Smooth muscle cell (in vitro differentiated cells): ENCODE measurements around the gene SNAP25. TPM values are rescaled to one million over a fixed set of nuclear protein-coding genes. Genes with fewer than 3 reads are reported as not detected.

Experiments
- DNase-seq: peaks from one replicate; lab custom pipeline; 2025; ENCODE audit not compliant: unreplicated experiment; lab: John Stamatoyannopoulos, UW
- H2AFZ ChIP-seq: fragments of 200-600 bp; sonication (generic); 2 replicates; pipeline ENCODE4 v1.6.0; 2016; ENCODE audit warnings: antibody characterized with exemption, low read depth, mild to moderate bottlenecking
- H3F3A ChIP-seq: fragments of 200-600 bp; sonication (generic); 2 replicates; pipeline ENCODE4 v1.6.0; 2017; ENCODE audit warnings: antibody characterized with exemption, low read depth
- H3K27ac ChIP-seq: fragments of 200-600 bp; sonication (generic); 2 replicates; pipeline ENCODE4 v1.5.1; 2016; ENCODE audit warnings: low read depth, mild to moderate bottlenecking
- H3K27me3 ChIP-seq: fragments of 200-600 bp; sonication (generic); 2 replicates; pipeline ENCODE4 v1.6.1; 2016; ENCODE audit warnings: low read depth, mild to moderate bottlenecking
- H3K36me3 ChIP-seq: fragments of 200-600 bp; sonication (generic); 2 replicates; pipeline ENCODE4 v1.5.1; 2016; ENCODE audit warnings: low read depth
- H3K4me1 ChIP-seq: fragments of 200-600 bp; sonication (generic); 2 replicates; pipeline ENCODE4 v1.5.1; 2016; ENCODE audit warnings: low read depth
- H3K4me2 ChIP-seq: fragments of 200-600 bp; sonication (generic); 2 replicates; pipeline ENCODE4 v1.6.0; 2016; ENCODE audit warnings: mild to moderate bottlenecking
- H3K4me3 ChIP-seq: fragments of 200-600 bp; sonication (generic); 2 replicates; pipeline ENCODE4 v1.5.1; 2016; ENCODE audit warnings: mild to moderate bottlenecking
- H3K79me2 ChIP-seq: fragments of 200-600 bp; sonication (generic); 2 replicates; pipeline ENCODE4 v1.6.0; 2016; ENCODE audit warnings: low read depth, mild to moderate bottlenecking
- H3K9ac ChIP-seq: fragments of 200-600 bp; sonication (generic); 2 replicates; pipeline ENCODE4 v1.6.0; 2016; ENCODE audit warnings: low read depth
- H3K9me3 ChIP-seq: fragments of 200-600 bp; sonication (generic); replicated peaks from 2 replicates; pipeline ENCODE4 v1.5.1; 2016; ENCODE audit warnings: low read depth
- H4K20me1 ChIP-seq: fragments of 200-600 bp; sonication (generic); 2 replicates; pipeline ENCODE4 v1.6.0; 2016; ENCODE audit warnings: low read depth
- WGBS: methylation state at CpG from one replicate; pipeline ENCODE4 v1.1.7; 2016; ENCODE audit warnings: low lambda C conversion rate; 5-methylcytosine and 5-hydroxymethylcytosine counted together
- polyA plus RNA-seq: library from polyadenylated mRNA; unstranded; fragments of >200 nt; fragmentation: Nextera tagmentation; extraction: Ambion mirVana; gene quantifications from 2 replicates; pipeline ENCODE4 v1.2.1, GENCODE V29; 2016
- total RNA-seq: library from RNA; depleted of rRNA; stranded (reverse); fragments of >200 nt; gene quantifications from 2 replicates; pipeline ENCODE4 v1.2.3, GENCODE V29; 2014
- TF ChIP-seq, protein P1 (sequence below): fragments of 200-600 bp; sonication (generic); IDR thresholded peaks from 2 replicates; pipeline ENCODE4 v1.5.1; 2017; ENCODE audit warnings: borderline replicate concordance, mild to moderate bottlenecking, antibody characterized with exemption; ENCODE audit not compliant: insufficient read depth, poor library complexity, severe bottlenecking

The SNAP25 gene
- total and polyA plus RNA-seq, 2 experiments from 2014 or later = 4.9 to 5.4 TPM

DNA sequence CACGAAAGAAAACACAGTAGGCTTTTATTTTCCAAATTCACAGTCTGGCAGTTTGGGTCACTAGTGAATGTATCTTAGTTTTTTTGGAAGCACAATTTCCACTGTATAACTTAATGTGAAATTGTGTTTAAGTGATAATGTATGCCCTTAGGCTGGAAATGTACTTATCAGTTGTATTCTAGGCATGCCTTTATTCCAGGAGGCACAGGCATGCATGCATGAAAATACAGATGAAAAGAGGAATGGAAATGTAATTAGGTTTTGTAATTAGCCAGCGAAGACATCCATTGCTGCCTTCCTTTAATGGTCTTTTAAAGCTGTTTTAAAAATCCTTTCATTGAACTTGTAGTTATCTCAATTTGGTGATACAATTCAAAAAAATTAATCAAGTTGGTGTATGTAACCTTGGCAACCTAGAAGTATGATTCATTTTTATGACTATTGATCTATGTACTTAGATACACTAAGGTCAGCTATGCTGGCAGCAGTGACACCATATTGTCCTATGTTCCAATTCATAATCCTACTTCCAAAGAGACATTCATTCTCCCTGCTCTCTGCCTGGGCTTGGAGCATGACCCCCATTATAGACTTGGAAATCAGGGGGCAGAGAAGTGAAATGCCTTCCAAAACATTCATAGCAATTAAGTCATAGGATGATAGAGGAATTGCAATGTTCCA lies 73.1 kb downstream of the SNAP25 start:
- Histone ChIP-seq H3K79me2 (no peaks in the 10 kb centered on the region), H3K4me3 (no peak overlapping the region), H4K20me1 (no peaks in the 10 kb centered on the region), H3K9me3 (no peaks in the 10 kb centered on the region), H3K9ac (no peak overlapping the region), H3K4me1 (no peaks in the 10 kb centered on the region), H3F3A (no peaks in the 10 kb centered on the region), H3K36me3 (no peaks in the 10 kb centered on the region), H3K27me3 (no peaks in the 10 kb centered on the region), H3K4me2 (no peak overlapping the region), H3K27ac (no peak overlapping the region), H2AFZ (no peak overlapping the region)
- no peak for DNase-seq
- 88% methylated on average over 2 of the region's 2 CpGs for WGBS
- TF ChIP-seq, protein P1, sequence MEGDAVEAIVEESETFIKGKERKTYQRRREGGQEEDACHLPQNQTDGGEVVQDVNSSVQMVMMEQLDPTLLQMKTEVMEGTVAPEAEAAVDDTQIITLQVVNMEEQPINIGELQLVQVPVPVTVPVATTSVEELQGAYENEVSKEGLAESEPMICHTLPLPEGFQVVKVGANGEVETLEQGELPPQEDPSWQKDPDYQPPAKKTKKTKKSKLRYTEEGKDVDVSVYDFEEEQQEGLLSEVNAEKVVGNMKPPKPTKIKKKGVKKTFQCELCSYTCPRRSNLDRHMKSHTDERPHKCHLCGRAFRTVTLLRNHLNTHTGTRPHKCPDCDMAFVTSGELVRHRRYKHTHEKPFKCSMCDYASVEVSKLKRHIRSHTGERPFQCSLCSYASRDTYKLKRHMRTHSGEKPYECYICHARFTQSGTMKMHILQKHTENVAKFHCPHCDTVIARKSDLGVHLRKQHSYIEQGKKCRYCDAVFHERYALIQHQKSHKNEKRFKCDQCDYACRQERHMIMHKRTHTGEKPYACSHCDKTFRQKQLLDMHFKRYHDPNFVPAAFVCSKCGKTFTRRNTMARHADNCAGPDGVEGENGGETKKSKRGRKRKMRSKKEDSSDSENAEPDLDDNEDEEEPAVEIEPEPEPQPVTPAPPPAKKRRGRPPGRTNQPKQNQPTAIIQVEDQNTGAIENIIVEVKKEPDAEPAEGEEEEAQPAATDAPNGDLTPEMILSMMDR = no peak

DNA sequence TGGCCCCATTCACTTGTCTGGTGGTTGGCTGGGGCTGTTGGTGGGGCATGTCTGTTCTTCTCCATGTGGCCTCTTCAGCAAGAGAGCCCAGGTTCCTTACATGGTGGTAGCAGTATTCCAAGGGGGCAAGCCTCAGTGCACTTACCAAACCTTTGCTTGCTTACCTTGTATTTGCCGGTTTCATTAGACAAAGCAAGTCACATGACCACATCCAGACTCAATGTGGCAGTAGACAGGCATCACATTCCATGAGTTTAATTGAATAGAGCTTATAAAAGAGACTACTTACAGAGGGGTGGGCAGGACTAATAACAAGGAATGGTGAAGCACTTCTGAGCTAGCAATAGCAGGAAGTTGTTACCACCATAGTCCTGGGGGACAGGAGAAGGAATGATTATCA lies 78.6 kb downstream of the SNAP25 start:
- H3K9ac ChIP-seq = no peak overlapping the region
- H3K27me3 ChIP-seq = no peaks in the 10 kb centered on the region
- no peaks in the 10 kb centered on the region for H3K36me3 ChIP-seq
- H3K4me2 ChIP-seq = no peak overlapping the region
- H3K79me2 ChIP-seq = no peaks in the 10 kb centered on the region
- no peak overlapping the region for H3K27ac ChIP-seq
- TF ChIP-seq, protein P1 = no peak
- H3K9me3 ChIP-seq = no peaks in the 10 kb centered on the region
- no peaks in the 10 kb centered on the region for H3K4me1 ChIP-seq
- no peaks in the 10 kb centered on the region for H4K20me1 ChIP-seq
- WGBS = 100% methylated on average over 1 of the region's 1 CpG
- no peak for DNase-seq
- no peaks in the 10 kb centered on the region for H3F3A ChIP-seq
- no peak overlapping the region for H3K4me3 ChIP-seq
- H2AFZ ChIP-seq = no peak overlapping the region

- Histone ChIP-seq H3K9me3 (no peaks in the 10 kb centered on the region), H3K9ac (no peak overlapping the region), H3K36me3 (no peaks in the 10 kb centered on the region), H3F3A (no peaks in the 10 kb centered on the region), H4K20me1 (no peaks in the 10 kb centered on the region), H3K79me2 (no peaks in the 10 kb centered on the region), H3K4me3 (no peak overlapping the region), H3K27me3 (no peaks in the 10 kb centered on the region), H3K4me2 (no peak overlapping the region), H3K27ac (no peak overlapping the region), H2AFZ (no peak overlapping the region), H3K4me1 (no peaks in the 10 kb centered on the region)
- 94% methylated on average over 1 of the region's 1 CpG for WGBS
- TF ChIP-seq, protein P1 = no peak
- no peak for DNase-seq
These were observed 79.1 kb downstream of the SNAP25 start for GRCh38 chr20:10297684-10298240.
